Mesenchymal stem cell (in vitro differentiated cells and primary cell): ENCODE data around the gene TRIM66.

ENCODE experiments used
- DNase-seq: peaks from one replicate; pipeline ENCODE4 v3.0.0-alpha.2; 2013
- H2AFZ ChIP-seq: one replicate; pipeline ENCODE4 v1.6.1; 2013; ENCODE audit warnings: low read depth, mild to moderate bottlenecking, control low read depth, inconsistent platforms, low read length, moderate library complexity
- H2AK5ac ChIP-seq: 2 replicates; pipeline ENCODE4 v1.6.1; 2013; ENCODE audit warnings: low read length, moderate library complexity, mild to moderate bottlenecking, inconsistent platforms; ENCODE audit not compliant: severe bottlenecking
- H2BK120ac ChIP-seq: one replicate; pipeline ENCODE4 v1.6.1; 2013; ENCODE audit warnings: low read depth, mild to moderate bottlenecking, inconsistent platforms, low read length, moderate library complexity
- H2BK12ac ChIP-seq, 2 experiments: one replicate each; pipeline ENCODE4 v1.6.1; 2013; ENCODE audit warnings: inconsistent platforms in 2 of 2, low read length in 2 of 2, mild to moderate bottlenecking in 2 of 2, moderate library complexity in 2 of 2, control low read depth in 1 of 2
- H2BK15ac ChIP-seq: one replicate; pipeline ENCODE4 v1.6.1; 2013; ENCODE audit warnings: mild to moderate bottlenecking, low read depth, inconsistent platforms; ENCODE audit not compliant: poor library complexity, severe bottlenecking
- H2BK5ac ChIP-seq: 2 replicates; pipeline ENCODE4 v1.6.1; 2013; ENCODE audit warnings: low read depth, mild to moderate bottlenecking, low read length, control low read depth, inconsistent platforms; ENCODE audit not compliant: poor library complexity, severe bottlenecking
- H3K14ac ChIP-seq, 2 experiments: one replicate each; pipeline ENCODE4 v1.6.1; 2013; ENCODE audit warnings: inconsistent platforms in 2 of 2, low read length in 2 of 2, control low read depth in 1 of 2, mild to moderate bottlenecking in 1 of 2, moderate library complexity in 1 of 2
- H3K18ac ChIP-seq, 2 experiments: one replicate each; pipeline ENCODE4 v1.6.1; 2013; ENCODE audit warnings: inconsistent platforms in 2 of 2, low read length in 2 of 2, control low read depth in 1 of 2, low read depth in 1 of 2, mild to moderate bottlenecking in 1 of 2
- H3K23ac ChIP-seq, 2 experiments: one replicate each; pipeline ENCODE4 v1.6.1; 2013; ENCODE audit warnings: inconsistent platforms in 2 of 2, low read length in 2 of 2, mild to moderate bottlenecking in 2 of 2, moderate library complexity in 2 of 2, control low read depth in 1 of 2
- H3K27ac ChIP-seq: 2 replicates; pipeline ENCODE4 v1.5.1; 2013; ENCODE audit warnings: mild to moderate bottlenecking, moderate library complexity, low read length, control low read depth, inconsistent platforms; ENCODE audit not compliant: poor library complexity, severe bottlenecking
- H3K27me3 ChIP-seq, 2 experiments: 2 replicates each; pipeline versions ENCODE4 v1.6.1 to v1.7.0; 2013; ENCODE audit warnings: low read length in 2 of 2, mild to moderate bottlenecking in 2 of 2, moderate library complexity in 2 of 2, control low read depth in 1 of 2, inconsistent platforms in 1 of 2; ENCODE audit not compliant: control insufficient read depth in 1 of 2, insufficient read depth in 1 of 2
- H3K36me3 ChIP-seq, 2 experiments: 2 replicates each; pipeline versions ENCODE4 v1.6.1 to v1.7.0; 2013; ENCODE audit warnings: low read length in 2 of 2, control low read depth in 1 of 2, inconsistent platforms in 1 of 2, low read depth in 1 of 2, mild to moderate bottlenecking in 1 of 2; ENCODE audit not compliant: insufficient read depth in 2 of 2, control insufficient read depth in 1 of 2
- H3K4ac ChIP-seq, 2 experiments: one replicate each; pipeline ENCODE4 v1.6.1; 2013; ENCODE audit warnings: inconsistent platforms in 2 of 2, low read length in 2 of 2, mild to moderate bottlenecking in 2 of 2, moderate library complexity in 2 of 2, control low read depth in 1 of 2, low read depth in 1 of 2
- H3K4me1 ChIP-seq: 2 replicates; pipeline ENCODE4 v1.6.1; 2013; ENCODE audit warnings: low read depth, low read length, control low read depth; ENCODE audit not compliant: control insufficient read depth, insufficient read depth
- H3K4me2 ChIP-seq: 2 replicates; pipeline ENCODE4 v1.6.1; 2013; ENCODE audit warnings: low read length, mild to moderate bottlenecking, inconsistent platforms; ENCODE audit not compliant: poor library complexity, severe bottlenecking
- H3K4me3 ChIP-seq, 2 experiments: 2 replicates each; pipeline versions ENCODE4 v1.5.1 to v1.7.0; 2013; ENCODE audit warnings: low read length in 2 of 2, mild to moderate bottlenecking in 2 of 2, control low read depth in 1 of 2, low read depth in 1 of 2; ENCODE audit not compliant: insufficient read depth in 1 of 2
- H3K79me1 ChIP-seq: replicated peaks from 2 replicates; pipeline ENCODE4 v1.6.1; 2013; ENCODE audit warnings: mild to moderate bottlenecking, control low read depth, low read length, inconsistent platforms; ENCODE audit not compliant: poor library complexity, severe bottlenecking
- H3K9ac ChIP-seq: 2 replicates; pipeline ENCODE4 v1.7.0; 2013; ENCODE audit warnings: mild to moderate bottlenecking, low read length, moderate library complexity
- H3K9me3 ChIP-seq: 2 replicates; pipeline ENCODE4 v1.7.0; 2013; ENCODE audit warnings: mild to moderate bottlenecking, low read length; ENCODE audit not compliant: control insufficient read depth
- H4K8ac ChIP-seq: one replicate; pipeline ENCODE4 v1.6.1; 2013; ENCODE audit warnings: inconsistent platforms, mild to moderate bottlenecking, low read length, moderate library complexity
- H4K91ac ChIP-seq: one replicate; pipeline ENCODE4 v1.6.1; 2013; ENCODE audit warnings: mild to moderate bottlenecking, low read length, inconsistent platforms
- WGBS: methylation state at CpG from one replicate; pipeline ENCODE4 v1.1.7; 2013; ENCODE audit warnings: mixed read lengths; 5-methylcytosine and 5-hydroxymethylcytosine counted together

Gene TRIM66

DNA sequence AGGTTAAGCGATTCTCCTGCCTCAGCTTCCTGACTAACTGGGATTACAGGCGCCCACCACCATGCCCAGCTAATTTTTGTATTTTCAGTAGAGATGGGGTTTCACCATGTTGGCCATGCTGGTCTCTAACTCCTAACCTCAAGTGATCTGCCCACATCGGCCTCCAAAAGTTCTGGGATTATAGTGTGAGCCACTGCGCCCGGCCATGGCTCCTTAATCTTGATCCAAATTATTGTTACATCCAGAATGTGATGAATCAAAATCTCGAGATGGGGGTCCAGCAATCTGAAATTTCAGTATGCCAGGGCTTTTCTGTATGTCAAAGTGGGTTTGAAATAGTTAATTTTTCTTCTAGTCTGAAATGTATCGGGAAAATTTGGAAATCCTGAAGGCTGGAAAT is 3.9 kb upstream of the TRIM66 start:
- H2AK5ac ChIP-seq = no peak overlapping the region
- H3K27ac ChIP-seq = no peak overlapping the region
- H3K18ac ChIP-seq = no peak overlapping the region
- H3K79me1 ChIP-seq = peaks cover 9% of the 10 kb centered on the region
- no peak overlapping the region for H2BK15ac ChIP-seq
- H2AFZ ChIP-seq = no peak overlapping the region
- no peak overlapping the region for H3K14ac ChIP-seq
- H3K4me1 ChIP-seq = peaks cover 11% of the 10 kb centered on the region
- peak overlapping the region; percentile 100 for H3K9ac ChIP-seq
- H3K27me3 ChIP-seq = no peaks in the 10 kb centered on the region
- no peak overlapping the region for H2BK12ac ChIP-seq
- H3K36me3 ChIP-seq = peaks cover 21 to 55% of the 10 kb centered on the region in 2 experiments
- H3K9me3 ChIP-seq = no peaks in the 10 kb centered on the region
- DNase-seq = no peak
- no peak overlapping the region for H3K4me2 ChIP-seq
- H2BK5ac ChIP-seq = no peak overlapping the region
- H4K8ac ChIP-seq = no peak overlapping the region
- no peak overlapping the region for H3K4me3 ChIP-seq
- 98% methylated on average over 7 of the region's 7 CpGs for WGBS
- H4K91ac ChIP-seq = no peak overlapping the region
- no peak overlapping the region for H3K23ac ChIP-seq
- no peak overlapping the region for H3K4ac ChIP-seq
- no peak overlapping the region for H2BK120ac ChIP-seq

DNA sequence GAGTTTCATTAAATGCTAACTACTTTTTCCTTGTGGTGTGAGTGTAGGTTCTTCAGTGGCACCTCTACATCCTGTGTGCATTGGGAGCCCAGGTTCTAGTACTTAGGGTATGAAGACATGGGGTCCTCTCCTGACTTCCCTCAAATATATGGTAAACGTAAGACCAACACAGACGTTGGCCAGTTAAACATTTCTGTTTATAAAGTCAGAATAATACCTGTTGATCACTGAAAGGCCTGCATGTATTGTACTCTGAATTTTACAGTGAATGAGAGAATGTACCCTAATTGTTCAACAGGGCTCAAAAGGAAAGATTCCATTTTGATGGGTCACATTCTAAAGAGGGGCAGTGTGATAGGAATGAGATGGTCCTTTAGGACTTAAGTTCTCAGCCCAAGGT is 3.4 kb upstream of the TRIM66 start:
- no peak overlapping the region for H2BK12ac ChIP-seq
- no peak overlapping the region for H3K4me2 ChIP-seq
- no peak overlapping the region for H4K8ac ChIP-seq
- no peak overlapping the region for H3K14ac ChIP-seq
- H3K18ac ChIP-seq = no peak overlapping the region
- H3K4me3 ChIP-seq = no peak overlapping the region
- H3K27ac ChIP-seq = no peak overlapping the region
- H3K9me3 ChIP-seq = no peaks in the 10 kb centered on the region
- H2BK5ac ChIP-seq = no peak overlapping the region
- no peak overlapping the region for H3K4ac ChIP-seq
- no peak overlapping the region for H4K91ac ChIP-seq
- peaks cover 21 to 50% of the 10 kb centered on the region in 2 experiments for H3K36me3 ChIP-seq
- H2AFZ ChIP-seq = no peak overlapping the region
- no peak for DNase-seq
- no peak overlapping the region for H2AK5ac ChIP-seq
- no peak overlapping the region for H3K23ac ChIP-seq
- H3K27me3 ChIP-seq = no peaks in the 10 kb centered on the region
- H3K79me1 ChIP-seq = peaks cover 9% of the 10 kb centered on the region
- peaks cover 11% of the 10 kb centered on the region for H3K4me1 ChIP-seq
- peak overlapping the region; percentile 100 for H3K9ac ChIP-seq
- H2BK120ac ChIP-seq = no peak overlapping the region
- WGBS = no CpG with 5 or more reads among the region's 2 CpGs
- H2BK15ac ChIP-seq = no peak overlapping the region

GRCh38 chr11:8685306-8685705 is 2.8 kb upstream of the TRIM66 start:
- Histone ChIP-seq H3K9ac (peak overlapping the region; percentile 100), H3K9me3 (no peaks in the 10 kb centered on the region), H3K79me1 (peaks cover 9% of the 10 kb centered on the region), H3K4me2 (no peak overlapping the region), H3K27ac (no peak overlapping the region), H3K4me1 (peaks cover 11% of the 10 kb centered on the region), H2AK5ac (no peak overlapping the region), H3K23ac (no peak overlapping the region), H2BK12ac (no peak overlapping the region), H3K14ac (no peak overlapping the region), H2BK120ac (no peak overlapping the region), H3K27me3 (no peaks in the 10 kb centered on the region), H3K4me3 (peak overlapping the region in 1 of 2 experiments; percentile 99), H2BK5ac (no peak overlapping the region), H3K4ac (no peak overlapping the region), H2BK15ac (no peak overlapping the region), H4K8ac (no peak overlapping the region), H4K91ac (no peak overlapping the region), H3K36me3 (peaks cover 21 to 50% of the 10 kb centered on the region in 2 experiments), H2AFZ (no peak overlapping the region), H3K18ac (no peak overlapping the region)
- WGBS = 87% methylated on average over 7 of the region's 7 CpGs
- no peak for DNase-seq

DNA sequence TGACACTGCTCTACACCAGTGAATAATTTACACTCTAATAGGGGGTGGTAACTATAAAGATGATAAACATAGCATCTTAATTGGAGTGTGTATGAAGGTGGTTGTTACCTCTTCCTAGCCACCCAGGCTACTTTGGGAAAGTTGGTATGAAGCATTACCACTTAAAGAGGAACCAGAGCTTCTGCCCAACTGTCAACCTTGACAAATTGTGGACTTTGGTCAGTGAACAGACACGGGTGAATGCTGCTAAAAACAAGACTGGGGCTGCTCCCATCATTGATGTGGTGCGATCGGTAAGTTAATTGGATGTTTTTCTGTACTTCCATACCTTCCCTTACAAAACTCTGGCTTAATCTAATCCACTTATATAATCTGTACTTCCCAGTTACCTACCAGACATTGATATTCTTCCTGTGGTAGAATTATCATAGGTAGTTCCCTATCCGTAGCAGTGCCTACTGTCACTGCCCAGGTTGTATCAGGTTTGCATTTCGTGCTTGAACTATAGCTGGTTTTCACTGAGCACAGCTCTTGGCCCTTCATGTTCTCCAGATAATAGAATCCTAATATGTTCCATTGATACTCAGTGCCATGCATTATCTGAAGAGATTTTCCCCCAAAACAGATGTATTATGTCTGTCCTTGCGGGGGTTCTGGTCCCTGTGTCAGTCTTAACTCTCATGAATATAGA is 2.3 kb upstream of the TRIM66 start:
- H4K8ac ChIP-seq = no peak overlapping the region
- H3K79me1 ChIP-seq = peaks cover 6% of the 10 kb centered on the region
- no peak overlapping the region for H3K27ac ChIP-seq
- peak overlapping the region in 1 of 2 experiments; percentile 99 for H3K4me3 ChIP-seq
- H2BK15ac ChIP-seq = no peak overlapping the region
- no peak for DNase-seq
- H3K9me3 ChIP-seq = no peaks in the 10 kb centered on the region
- H3K23ac ChIP-seq = no peak overlapping the region
- H2BK12ac ChIP-seq = no peak overlapping the region
- no peak overlapping the region for H2BK120ac ChIP-seq
- H3K4me2 ChIP-seq = peak overlapping the region; percentile 35
- H2BK5ac ChIP-seq = no peak overlapping the region
- H3K27me3 ChIP-seq = no peaks in the 10 kb centered on the region
- peaks cover 11% of the 10 kb centered on the region for H3K4me1 ChIP-seq
- H2AFZ ChIP-seq = no peak overlapping the region
- no peak overlapping the region for H3K14ac ChIP-seq
- H2AK5ac ChIP-seq = no peak overlapping the region
- WGBS = 86% methylated on average over 3 of the region's 6 CpGs
- peaks cover 21 to 51% of the 10 kb centered on the region in 2 experiments for H3K36me3 ChIP-seq
- no peak overlapping the region for H3K18ac ChIP-seq
- no peak overlapping the region for H4K91ac ChIP-seq
- peak overlapping the region; percentile 100 for H3K9ac ChIP-seq
- H3K4ac ChIP-seq = no peak overlapping the region
